Measurements from ENCODE around the gene NKX2-4. TPM values are rescaled to one million over a fixed set of nuclear protein-coding genes. Genes with fewer than 3 reads are reported as not detected.
A peak's percentile ranks its signal among the peaks of the same experiment; 100 is the strongest.

Gene NKX2-4
- total RNA-seq (not detected in 2 replicates), polyA plus RNA-seq (not detected in 2 replicates)

DNA sequence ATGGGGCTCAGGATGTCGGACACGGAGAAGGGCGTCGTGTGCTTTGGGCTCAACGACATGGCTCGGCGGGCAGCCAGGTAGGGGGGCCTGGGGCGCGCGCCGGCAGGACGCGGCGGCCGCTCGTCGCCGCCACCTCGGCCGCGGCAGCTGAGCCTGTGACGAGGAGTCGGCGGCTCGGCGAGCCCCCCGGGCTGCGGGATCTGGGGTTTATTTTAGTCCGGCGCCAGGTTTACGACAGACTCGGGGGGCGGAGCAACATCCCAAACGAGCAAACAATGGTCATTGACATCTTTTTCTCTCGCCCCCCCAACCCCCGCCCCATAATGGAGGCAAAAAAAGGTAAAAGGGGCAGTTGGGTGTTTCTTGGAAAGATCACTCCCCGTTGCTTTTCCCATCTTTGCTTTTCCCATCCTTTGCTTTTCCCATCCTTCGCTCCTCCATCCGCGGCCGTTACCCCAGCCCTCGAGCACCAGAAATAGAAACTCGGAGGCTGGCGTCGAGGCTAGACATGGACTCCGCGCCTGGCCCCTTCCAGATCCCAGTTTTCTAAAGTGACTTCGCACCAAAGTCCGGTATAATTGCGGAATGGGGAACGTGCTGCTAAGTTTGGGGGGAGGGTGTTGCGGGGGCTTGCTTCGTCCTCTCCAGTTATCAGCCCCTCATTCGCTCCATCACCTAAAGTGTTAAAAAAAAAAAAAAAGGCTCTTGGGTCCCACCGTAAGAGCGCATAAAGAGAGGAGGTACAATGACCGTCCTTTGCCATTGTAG lies at the start of gene NKX2-4:
TSS of gene NKX2-4 (minus strand) at position 186 of the 768 bp plus-strand sequence. CDS start at position 59, 127 bp downstream.
- Histone ChIP-seq H3K79me2 (no peaks in the 10 kb centered on the region), H2AFZ (peak within 1 kb of the TSS; percentile 61), H3K9me2 (replicated peaks; ENCODE audit: insufficient read depth) (no peaks in the 10 kb centered on the region), H4K20me1 (ENCODE audit: insufficient read depth, poor library complexity, severe bottlenecking) (no peaks in the 10 kb centered on the region), H3K27ac (no peak within 1 kb of the TSS), H3K36me3 (replicated peaks; ENCODE audit: insufficient read depth, low read depth) (no peaks in the 10 kb centered on the region), H3K4me1 (ENCODE audit: insufficient read depth) (peaks cover 5% of the 10 kb centered on the region), H3K9me3 (ENCODE audit: low read depth) (no peaks in the 10 kb centered on the region), H3K27me3 (peaks cover 98% of the 10 kb centered on the region), H3K4me3 (no peak within 1 kb of the TSS), H3K4me2 (peak within 1 kb of the TSS; percentile 71)
- TF ChIP-seq EZH2phosphoT487 (IDR thresholded peaks at IDR 0.05; ENCODE audit: low read depth, severe bottlenecking, unreplicated experiment), result peak; percentile 75
- TF ChIP-seq EZH2 (IDR thresholded peaks at IDR 0.05; ENCODE audit: borderline replicate concordance), result no peak
- TF ChIP-seq, protein P1, sequence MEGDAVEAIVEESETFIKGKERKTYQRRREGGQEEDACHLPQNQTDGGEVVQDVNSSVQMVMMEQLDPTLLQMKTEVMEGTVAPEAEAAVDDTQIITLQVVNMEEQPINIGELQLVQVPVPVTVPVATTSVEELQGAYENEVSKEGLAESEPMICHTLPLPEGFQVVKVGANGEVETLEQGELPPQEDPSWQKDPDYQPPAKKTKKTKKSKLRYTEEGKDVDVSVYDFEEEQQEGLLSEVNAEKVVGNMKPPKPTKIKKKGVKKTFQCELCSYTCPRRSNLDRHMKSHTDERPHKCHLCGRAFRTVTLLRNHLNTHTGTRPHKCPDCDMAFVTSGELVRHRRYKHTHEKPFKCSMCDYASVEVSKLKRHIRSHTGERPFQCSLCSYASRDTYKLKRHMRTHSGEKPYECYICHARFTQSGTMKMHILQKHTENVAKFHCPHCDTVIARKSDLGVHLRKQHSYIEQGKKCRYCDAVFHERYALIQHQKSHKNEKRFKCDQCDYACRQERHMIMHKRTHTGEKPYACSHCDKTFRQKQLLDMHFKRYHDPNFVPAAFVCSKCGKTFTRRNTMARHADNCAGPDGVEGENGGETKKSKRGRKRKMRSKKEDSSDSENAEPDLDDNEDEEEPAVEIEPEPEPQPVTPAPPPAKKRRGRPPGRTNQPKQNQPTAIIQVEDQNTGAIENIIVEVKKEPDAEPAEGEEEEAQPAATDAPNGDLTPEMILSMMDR (IDR thresholded peaks at IDR 0.05; ENCODE audit: poor library complexity), result no peak
- peak; percentile 12 for DNase-seq (ENCODE audit: low spot score)
- 5% methylated on average over 56 of the region's 57 CpGs for WGBS (ENCODE audit: low lambda C conversion rate, missing lambda C conversion rate)

DNA sequence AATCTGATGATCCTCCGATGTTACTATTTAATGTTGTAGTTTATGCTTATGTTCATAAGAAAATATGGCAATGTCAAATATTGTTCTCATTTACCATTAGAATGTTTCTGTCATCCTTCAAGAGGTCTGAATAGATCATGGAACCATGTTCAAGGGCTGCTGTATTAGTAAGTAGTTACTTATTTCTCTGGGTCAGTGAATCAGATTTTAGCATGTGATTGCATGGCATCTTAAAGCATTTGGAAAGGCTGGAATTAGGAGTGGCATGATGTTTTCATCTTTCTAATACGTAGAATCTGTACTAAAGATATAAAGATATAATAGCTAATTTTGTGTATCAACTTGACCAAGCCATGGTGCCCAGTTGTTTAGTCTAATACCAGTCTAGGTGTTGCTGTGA lies 40.5 kb upstream of the NKX2-4 start:
- Histone ChIP-seq H2AFZ (no peak overlapping the region), H3K4me2 (no peak overlapping the region), H3K4me3 (no peak overlapping the region), H3K79me2 (no peaks in the 10 kb centered on the region), H3K27me3 (no peaks in the 10 kb centered on the region), H3K27ac (no peak overlapping the region), H3K36me3 (replicated peaks; ENCODE audit: insufficient read depth, low read depth) (no peaks in the 10 kb centered on the region), H3K9me2 (replicated peaks; ENCODE audit: insufficient read depth) (no peaks in the 10 kb centered on the region), H4K20me1 (ENCODE audit: insufficient read depth, poor library complexity, severe bottlenecking) (no peaks in the 10 kb centered on the region), H3K4me1 (ENCODE audit: insufficient read depth) (no peaks in the 10 kb centered on the region), H3K9me3 (ENCODE audit: low read depth) (no peaks in the 10 kb centered on the region)
- no peak for DNase-seq (ENCODE audit: low spot score)
- 91% methylated on average over 2 of the region's 2 CpGs for WGBS (ENCODE audit: low lambda C conversion rate, missing lambda C conversion rate)
- TF ChIP-seq EZH2 (IDR thresholded peaks at IDR 0.05; ENCODE audit: borderline replicate concordance) (no peak), EZH2phosphoT487 (IDR thresholded peaks at IDR 0.05; ENCODE audit: low read depth, severe bottlenecking, unreplicated experiment) (no peak)
- TF ChIP-seq, protein P1 (IDR thresholded peaks at IDR 0.05; ENCODE audit: poor library complexity), result no peak

- Histone ChIP-seq H3K27me3 (no peaks in the 10 kb centered on the region), H4K20me1 (ENCODE audit: insufficient read depth, poor library complexity, severe bottlenecking) (no peaks in the 10 kb centered on the region), H3K9me3 (ENCODE audit: low read depth) (no peaks in the 10 kb centered on the region), H3K27ac (no peak overlapping the region), H3K4me3 (no peak overlapping the region), H3K4me2 (no peak overlapping the region), H3K4me1 (ENCODE audit: insufficient read depth) (no peaks in the 10 kb centered on the region), H3K9me2 (replicated peaks; ENCODE audit: insufficient read depth) (no peaks in the 10 kb centered on the region), H3K79me2 (no peaks in the 10 kb centered on the region), H2AFZ (no peak overlapping the region), H3K36me3 (replicated peaks; ENCODE audit: insufficient read depth, low read depth) (no peaks in the 10 kb centered on the region)
- TF ChIP-seq EZH2 (IDR thresholded peaks at IDR 0.05; ENCODE audit: borderline replicate concordance) (no peak), EZH2phosphoT487 (IDR thresholded peaks at IDR 0.05; ENCODE audit: low read depth, severe bottlenecking, unreplicated experiment) (no peak)
- TF ChIP-seq, protein P1 (IDR thresholded peaks at IDR 0.05; ENCODE audit: poor library complexity), result no peak
- DNase-seq (ENCODE audit: low spot score), result no peak
- 93% methylated on average over 1 of the region's 1 CpG for WGBS (ENCODE audit: low lambda C conversion rate, missing lambda C conversion rate)
These were observed 39.9 kb upstream of the NKX2-4 start for GRCh38 chr20:21437248-21437647.

All from hepatocyte (in vitro differentiated cells).